Ishikawa (cell line): ENCODE data around the gene PHKG2.

Experiments
- CEBPB ChIP-seq: IDR thresholded peaks from 2 replicates; pipeline ENCODE4 v1.6.1; 2012
- CREB1 ChIP-seq: IDR thresholded peaks from 2 replicates; pipeline ENCODE4 v1.6.1; 2012; ENCODE audit warnings: low read depth
- EGR1 ChIP-seq: IDR thresholded peaks from 2 replicates; pipeline ENCODE4 v1.6.1; 2012
- EP300 ChIP-seq: IDR thresholded peaks from 2 replicates; pipeline ENCODE4 v1.6.1; 2012; ENCODE audit warnings: borderline replicate concordance
- FOXM1 ChIP-seq: IDR thresholded peaks from 2 replicates; pipeline ENCODE4 v1.6.1; 2012; ENCODE audit warnings: low read depth, borderline replicate concordance
- MAX ChIP-seq: IDR thresholded peaks from 2 replicates; pipeline ENCODE4 v1.6.1; 2012
- NFIC ChIP-seq: IDR thresholded peaks from 2 replicates; pipeline ENCODE4 v1.6.1; 2012
- RAD21 ChIP-seq: IDR thresholded peaks from 2 replicates; pipeline ENCODE4 v1.6.1; 2012; ENCODE audit warnings: low read depth
- REST ChIP-seq: IDR thresholded peaks from 2 replicates; pipeline ENCODE4 v1.6.1; 2012; ENCODE audit warnings: low read depth, mild to moderate bottlenecking
- TAF1 ChIP-seq: IDR thresholded peaks from 2 replicates; pipeline ENCODE4 v1.6.1; 2012; ENCODE audit warnings: low read depth, mild to moderate bottlenecking
- TCF12 ChIP-seq: IDR thresholded peaks from 2 replicates; pipeline ENCODE4 v1.6.1; 2012; ENCODE audit warnings: low read depth
- TEAD4 ChIP-seq: IDR thresholded peaks from 2 replicates; pipeline ENCODE4 v1.6.1; 2012
- YY1 ChIP-seq: IDR thresholded peaks from 2 replicates; pipeline ENCODE4 v1.6.1; 2012; ENCODE audit warnings: low read depth
- ZBTB7A ChIP-seq: IDR thresholded peaks from 2 replicates; pipeline ENCODE4 v1.6.1; 2012; ENCODE audit warnings: low read depth
- TF ChIP-seq, protein P1 (sequence below): IDR thresholded peaks from 2 replicates; pipeline ENCODE4 v1.6.1; 2012

Gene PHKG2

DNA sequence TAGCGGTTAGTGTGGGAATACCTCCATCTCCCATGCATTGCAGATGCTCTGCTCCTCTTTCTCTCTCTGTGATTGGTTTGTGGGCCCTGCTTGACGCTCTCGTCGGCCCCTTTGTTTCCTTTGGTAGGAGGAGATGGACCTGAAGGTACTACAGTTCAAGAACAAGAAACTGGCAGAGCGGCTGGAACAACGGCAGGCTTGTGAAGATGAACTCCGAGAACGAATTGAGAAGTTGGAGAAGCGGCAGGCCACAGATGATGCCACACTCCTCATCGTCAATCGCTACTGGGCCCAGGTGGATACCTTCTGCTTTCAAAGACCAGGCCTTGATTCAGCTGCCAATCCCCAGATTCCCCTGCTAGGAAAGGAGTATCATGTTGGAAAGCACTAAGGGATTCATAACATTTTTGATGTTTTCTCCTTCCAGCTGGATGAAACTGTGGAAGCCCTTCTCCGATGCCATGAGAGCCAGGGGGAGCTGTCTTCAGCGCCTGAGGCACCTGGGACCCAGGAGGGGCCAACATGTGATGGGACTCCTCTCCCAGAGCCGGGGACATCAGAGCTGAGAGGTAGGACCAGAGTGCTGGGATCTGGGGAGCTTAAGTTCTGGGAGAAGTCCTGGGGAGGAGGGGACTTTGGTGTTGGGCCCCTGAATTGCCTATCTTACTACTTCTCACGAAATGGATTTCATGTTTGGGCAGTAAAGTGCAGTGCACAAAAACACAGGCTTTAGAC, 14.9 kb downstream of the PHKG2 start:
- TF ChIP-seq MAX (no peak), FOXM1 (no peak), ZBTB7A (no peak), EP300 (no peak), RAD21 (no peak), REST (no peak), EGR1 (no peak), TAF1 (no peak), CEBPB (no peak), TCF12 (no peak), YY1 (no peak), TEAD4 (no peak), NFIC (no peak), CREB1 (no peak)
- TF ChIP-seq, protein P1, sequence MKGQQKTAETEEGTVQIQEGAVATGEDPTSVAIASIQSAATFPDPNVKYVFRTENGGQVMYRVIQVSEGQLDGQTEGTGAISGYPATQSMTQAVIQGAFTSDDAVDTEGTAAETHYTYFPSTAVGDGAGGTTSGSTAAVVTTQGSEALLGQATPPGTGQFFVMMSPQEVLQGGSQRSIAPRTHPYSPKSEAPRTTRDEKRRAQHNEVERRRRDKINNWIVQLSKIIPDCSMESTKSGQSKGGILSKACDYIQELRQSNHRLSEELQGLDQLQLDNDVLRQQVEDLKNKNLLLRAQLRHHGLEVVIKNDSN = no peak

DNA sequence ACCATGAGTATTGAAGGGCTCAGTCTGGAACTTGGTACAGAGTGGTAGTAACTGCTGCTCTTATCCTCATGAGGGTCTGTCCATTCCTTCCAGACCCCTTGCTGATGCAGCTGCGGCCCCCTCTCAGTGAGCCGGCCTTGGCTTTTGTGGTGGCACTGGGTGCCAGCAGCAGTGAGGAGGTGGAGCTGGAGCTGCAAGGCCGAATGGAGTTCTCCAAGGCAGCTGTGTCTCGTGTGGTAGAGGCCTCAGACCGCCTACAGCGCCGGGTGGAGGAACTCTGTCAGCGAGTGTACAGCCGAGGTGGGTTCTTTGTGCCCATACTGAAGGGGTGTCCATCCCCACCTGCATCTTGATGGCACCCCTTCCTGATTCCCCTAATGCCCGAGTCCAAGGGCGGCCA, 15.9 kb downstream of the PHKG2 start:
- TF ChIP-seq ZBTB7A (no peak), TAF1 (no peak), EP300 (no peak), FOXM1 (no peak), EGR1 (no peak), CREB1 (no peak), CEBPB (no peak), YY1 (no peak), NFIC (no peak)

DNA sequence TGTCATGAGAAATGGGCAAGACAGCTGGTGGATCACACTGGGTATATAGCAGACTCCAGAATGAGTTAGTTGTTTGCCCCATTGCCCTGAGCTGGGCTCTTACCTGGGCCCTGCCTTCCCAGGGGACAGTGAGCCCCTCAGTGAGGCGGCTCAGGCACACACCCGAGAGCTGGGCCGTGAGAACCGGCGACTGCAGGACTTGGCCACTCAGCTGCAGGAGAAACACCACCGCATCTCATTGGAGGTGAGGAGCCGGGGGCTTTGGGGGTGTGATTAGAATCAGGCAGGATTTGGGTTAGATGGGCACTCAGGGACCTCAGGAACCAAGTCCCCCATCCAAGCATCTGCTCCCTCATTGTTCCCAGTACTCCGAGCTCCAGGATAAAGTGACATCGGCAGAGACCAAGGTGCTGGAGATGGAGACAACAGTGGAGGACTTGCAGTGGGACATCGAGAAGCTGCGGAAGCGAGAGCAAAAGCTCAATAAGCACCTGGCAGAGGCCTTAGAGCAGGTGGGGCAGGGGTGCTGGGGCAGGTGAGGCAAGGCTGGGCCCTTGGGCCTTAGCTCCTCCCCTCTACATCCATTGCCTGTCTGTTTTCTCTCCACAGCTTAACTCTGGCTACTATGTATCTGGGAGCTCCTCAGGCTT, 16.7 kb downstream of the PHKG2 start:
- TF ChIP-seq TAF1 = no peak
- TF ChIP-seq YY1 = no peak
- TF ChIP-seq FOXM1 = no peak
- TF ChIP-seq ZBTB7A = no peak
- no peak for TF ChIP-seq NFIC
- no peak for TF ChIP-seq REST
- TF ChIP-seq CEBPB = no peak
- no peak for TF ChIP-seq TCF12
- TF ChIP-seq, protein P1 = no peak
- TF ChIP-seq MAX = no peak
- no peak for TF ChIP-seq CREB1
- TF ChIP-seq TEAD4 = no peak
- TF ChIP-seq EP300 = no peak
- TF ChIP-seq RAD21 = no peak
- no peak for TF ChIP-seq EGR1

- no peak for TF ChIP-seq EP300
- no peak for TF ChIP-seq EGR1
- TF ChIP-seq CREB1 = no peak
- TF ChIP-seq TEAD4 = no peak
Observed at GRCh38 chr16:30766206-30766932, 18.1 kb downstream of the PHKG2 start.

DNA sequence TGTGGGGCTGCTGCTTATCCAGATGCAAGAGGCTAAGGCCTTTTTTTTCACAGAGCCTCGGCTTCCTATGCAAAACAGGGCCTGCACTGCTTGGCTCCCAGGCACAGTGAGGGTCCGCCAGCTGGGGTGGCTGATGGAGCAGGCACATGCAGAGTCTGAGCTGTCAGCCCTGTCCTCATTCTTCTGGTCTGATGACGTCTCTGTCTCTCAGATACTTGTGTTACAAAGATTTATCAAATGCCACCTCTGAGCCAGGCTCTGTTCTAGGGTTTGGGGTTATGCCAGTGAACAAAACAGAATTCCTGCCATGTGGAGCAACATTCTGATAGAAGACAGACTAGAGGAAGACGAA, 18.7 kb downstream of the PHKG2 start:
- TF ChIP-seq, protein P1 = no peak
- TF ChIP-seq TCF12 (no peak), ZBTB7A (no peak)
